ENCODE data around the gene PIP5K1B. TPM values are rescaled to one million over a fixed set of nuclear protein-coding genes. Genes with fewer than 3 reads are reported as not detected.

The PIP5K1B gene
- total RNA-seq, 2 experiments from 2014 or later, result 3.8 to 10.7 TPM

- Histone ChIP-seq H3K4me2 (ENCODE audit: low read length) (no peak overlapping the region), H3K36me3 (ENCODE audit: insufficient read depth, low read length) (no peaks in the 10 kb centered on the region), H3K4me3 (ENCODE audit: low read depth, low read length, poor library complexity, severe bottlenecking) (no peak overlapping the region), H4K20me1 (ENCODE audit: insufficient read depth, low read length) (no peaks in the 10 kb centered on the region), H3K79me2 (ENCODE audit: insufficient read depth, low read depth, low read length) (no peaks in the 10 kb centered on the region), H2AFZ (ENCODE audit: low read length) (no peak overlapping the region), H3K9me2 (ENCODE audit: insufficient read depth, low read length) (no peaks in the 10 kb centered on the region), H3K9me3 (ENCODE audit: low read length) (no peaks in the 10 kb centered on the region), H3K4me1 (ENCODE audit: insufficient read depth, low read length, poor library complexity, severe bottlenecking) (no peaks in the 10 kb centered on the region), H3K27ac (ENCODE audit: low read depth, low read length, poor library complexity, severe bottlenecking) (no peak overlapping the region)
- CTCF ChIA-PET (ENCODE audit: unreplicated experiment), result no interaction called here
- no peak for DNase-seq (ENCODE audit: low spot score)
- intact Hi-C loops (cut with micrococcal nuclease; ENCODE audit: unreplicated experiment), result no loop called here
- BruUV-seq (replicated peaks), result no TSS peak
- no peak for TF ChIP-seq CTCF (conservative IDR thresholded peaks at IDR 0.05; ENCODE audit: low read length)
- POLR2A ChIA-PET, result interaction anchor here (0.9 kb wide), 1 partner anchor 15 kb away, joined by 3 read pairs; no protein-coding TSS in a partner anchor
Observed at GRCh38 chr9:68852941-68853340, 147.9 kb downstream of the PIP5K1B start.

GRCh38 chr9:68859347-68859746 is 154.3 kb downstream of the PIP5K1B start:
- Histone ChIP-seq H3K79me2 (ENCODE audit: insufficient read depth, low read depth, low read length) (no peaks in the 10 kb centered on the region), H3K4me3 (ENCODE audit: low read depth, low read length, poor library complexity, severe bottlenecking) (no peak overlapping the region), H3K9me3 (ENCODE audit: low read length) (no peaks in the 10 kb centered on the region), H3K36me3 (ENCODE audit: insufficient read depth, low read length) (no peaks in the 10 kb centered on the region), H3K27ac (ENCODE audit: low read depth, low read length, poor library complexity, severe bottlenecking) (no peak overlapping the region), H3K4me2 (ENCODE audit: low read length) (no peak overlapping the region), H3K4me1 (ENCODE audit: insufficient read depth, low read length, poor library complexity, severe bottlenecking) (no peaks in the 10 kb centered on the region), H2AFZ (ENCODE audit: low read length) (no peak overlapping the region), H4K20me1 (ENCODE audit: insufficient read depth, low read length) (no peaks in the 10 kb centered on the region), H3K9me2 (ENCODE audit: insufficient read depth, low read length) (no peaks in the 10 kb centered on the region)
- POLR2A ChIA-PET, result interaction anchor here (1.2 kb wide), 1 partner anchor 9 kb away, joined by 3 read pairs; no protein-coding TSS in a partner anchor
- DNase-seq (ENCODE audit: low spot score), result no peak
- intact Hi-C loops (cut with micrococcal nuclease; ENCODE audit: unreplicated experiment), result no loop called here
- no peak for TF ChIP-seq CTCF (conservative IDR thresholded peaks at IDR 0.05; ENCODE audit: low read length)
- BruUV-seq (replicated peaks), result no TSS peak
- CTCF ChIA-PET (ENCODE audit: unreplicated experiment), result no interaction called here

GRCh38 chr9:68860419-68860818 is 155.4 kb downstream of the PIP5K1B start:
- no TSS peak for BruUV-seq (replicated peaks)

More at GRCh38 chr9:68860419-68860818, 155.4 kb downstream of the PIP5K1B start:
- Histone ChIP-seq H3K4me2 (ENCODE audit: low read length) (no peak overlapping the region), H3K36me3 (ENCODE audit: insufficient read depth, low read length) (no peaks in the 10 kb centered on the region), H3K9me3 (ENCODE audit: low read length) (no peaks in the 10 kb centered on the region), H2AFZ (ENCODE audit: low read length) (no peak overlapping the region), H3K9me2 (ENCODE audit: insufficient read depth, low read length) (no peaks in the 10 kb centered on the region), H3K27ac (ENCODE audit: low read depth, low read length, poor library complexity, severe bottlenecking) (no peak overlapping the region), H3K4me3 (ENCODE audit: low read depth, low read length, poor library complexity, severe bottlenecking) (no peak overlapping the region), H3K4me1 (ENCODE audit: insufficient read depth, low read length, poor library complexity, severe bottlenecking) (no peaks in the 10 kb centered on the region), H3K79me2 (ENCODE audit: insufficient read depth, low read depth, low read length) (no peaks in the 10 kb centered on the region), H4K20me1 (ENCODE audit: insufficient read depth, low read length) (no peaks in the 10 kb centered on the region)
- TF ChIP-seq EZH2phosphoT487 (IDR thresholded peaks at IDR 0.05; ENCODE audit: borderline replicate concordance, low read depth, low read length) (no peak), CTCF (conservative IDR thresholded peaks at IDR 0.05; ENCODE audit: low read length) (no peak)
- POLR2A ChIA-PET, result no interaction called here
- no peak for DNase-seq (ENCODE audit: low spot score)
- intact Hi-C loops (cut with micrococcal nuclease; ENCODE audit: unreplicated experiment), result loop anchor here (10.0 kb wide), 1 partner anchor 54 kb away; no protein-coding TSS in a partner anchor
- CTCF ChIA-PET (ENCODE audit: unreplicated experiment), result no interaction called here

Data from OCI-LY7 (cell line).